ENCODE results near the gene CTNND1.
"Not testable (repeated sequence)": the region's sequence is repeated elsewhere in the genome, so short reads cannot be mapped to it uniquely, and the experiment has no call there.

The CTNND1 gene, protein sequence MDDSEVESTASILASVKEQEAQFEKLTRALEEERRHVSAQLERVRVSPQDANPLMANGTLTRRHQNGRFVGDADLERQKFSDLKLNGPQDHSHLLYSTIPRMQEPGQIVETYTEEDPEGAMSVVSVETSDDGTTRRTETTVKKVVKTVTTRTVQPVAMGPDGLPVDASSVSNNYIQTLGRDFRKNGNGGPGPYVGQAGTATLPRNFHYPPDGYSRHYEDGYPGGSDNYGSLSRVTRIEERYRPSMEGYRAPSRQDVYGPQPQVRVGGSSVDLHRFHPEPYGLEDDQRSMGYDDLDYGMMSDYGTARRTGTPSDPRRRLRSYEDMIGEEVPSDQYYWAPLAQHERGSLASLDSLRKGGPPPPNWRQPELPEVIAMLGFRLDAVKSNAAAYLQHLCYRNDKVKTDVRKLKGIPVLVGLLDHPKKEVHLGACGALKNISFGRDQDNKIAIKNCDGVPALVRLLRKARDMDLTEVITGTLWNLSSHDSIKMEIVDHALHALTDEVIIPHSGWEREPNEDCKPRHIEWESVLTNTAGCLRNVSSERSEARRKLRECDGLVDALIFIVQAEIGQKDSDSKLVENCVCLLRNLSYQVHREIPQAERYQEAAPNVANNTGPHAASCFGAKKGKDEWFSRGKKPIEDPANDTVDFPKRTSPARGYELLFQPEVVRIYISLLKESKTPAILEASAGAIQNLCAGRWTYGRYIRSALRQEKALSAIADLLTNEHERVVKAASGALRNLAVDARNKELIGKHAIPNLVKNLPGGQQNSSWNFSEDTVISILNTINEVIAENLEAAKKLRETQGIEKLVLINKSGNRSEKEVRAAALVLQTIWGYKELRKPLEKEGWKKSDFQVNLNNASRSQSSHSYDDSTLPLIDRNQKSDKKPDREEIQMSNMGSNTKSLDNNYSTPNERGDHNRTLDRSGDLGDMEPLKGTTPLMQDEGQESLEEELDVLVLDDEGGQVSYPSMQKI

DNA sequence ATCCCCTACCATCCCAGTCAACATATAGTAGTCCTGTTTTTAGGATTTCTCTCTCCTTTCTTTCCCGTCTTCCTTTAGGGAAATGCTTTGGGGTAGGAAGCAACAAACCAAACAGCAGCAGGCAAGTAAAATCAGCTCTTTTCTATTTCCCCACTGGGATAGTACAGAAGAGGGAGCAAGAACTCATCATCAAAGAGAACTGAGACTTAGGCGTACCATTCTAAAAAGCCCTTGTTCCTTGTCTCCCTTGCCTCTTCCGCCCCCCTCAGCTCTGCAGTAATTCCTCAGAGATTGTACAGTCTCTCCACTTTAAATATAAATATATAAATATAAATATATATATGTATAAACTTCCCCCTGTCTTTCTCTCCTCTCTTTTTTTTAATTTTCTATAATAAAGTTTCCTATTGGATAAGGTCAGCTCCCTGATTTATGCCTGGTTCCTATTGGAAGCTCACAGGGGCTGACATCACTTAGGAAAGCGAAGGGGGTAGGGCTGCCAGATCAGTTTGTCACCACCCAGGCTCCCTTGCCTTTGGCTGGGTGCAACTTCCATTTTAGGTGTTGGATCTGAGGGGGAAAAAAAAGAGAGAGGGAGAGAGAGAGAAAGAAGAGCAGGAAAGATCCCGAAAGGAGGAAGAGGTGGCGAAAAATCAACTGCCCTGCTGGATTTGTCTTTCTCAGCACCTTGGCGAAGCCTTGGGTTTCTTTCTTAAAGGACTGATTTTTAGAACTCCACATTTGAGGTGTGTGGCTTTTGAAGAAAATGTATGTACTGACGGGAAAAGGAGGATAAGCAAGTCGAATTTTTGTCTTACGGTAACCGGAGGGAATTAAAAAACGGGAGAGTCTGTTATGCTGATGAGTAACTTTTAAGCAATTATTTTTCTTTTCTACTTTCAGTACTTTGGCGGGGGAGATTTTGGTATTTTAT, at the start of gene CTNND1:
Gene CTNND1 (plus strand): TSS at position 502 of the 934 bp plus-strand sequence. CDS start 29,677 bp downstream, outside the sequence.
- Histone ChIP-seq H3K27me3 (ENCODE audit: low read depth) (no peaks in the 10 kb centered on the region), H3K9me3 (no peaks in the 10 kb centered on the region), H3K4me3 (peak within 1 kb of the TSS; percentile 57), H3K4me1 (peaks cover 5% of the 10 kb centered on the region), H3K36me3 (replicated peaks) (no peaks in the 10 kb centered on the region)
- in situ Hi-C loops (cut with MboI; ENCODE audit: low sequenced_read_pairs), result no loop called here
- peak; percentile 89 to 93 for DNase-seq (ENCODE audit: low spot score in 2 of 2)

DNA sequence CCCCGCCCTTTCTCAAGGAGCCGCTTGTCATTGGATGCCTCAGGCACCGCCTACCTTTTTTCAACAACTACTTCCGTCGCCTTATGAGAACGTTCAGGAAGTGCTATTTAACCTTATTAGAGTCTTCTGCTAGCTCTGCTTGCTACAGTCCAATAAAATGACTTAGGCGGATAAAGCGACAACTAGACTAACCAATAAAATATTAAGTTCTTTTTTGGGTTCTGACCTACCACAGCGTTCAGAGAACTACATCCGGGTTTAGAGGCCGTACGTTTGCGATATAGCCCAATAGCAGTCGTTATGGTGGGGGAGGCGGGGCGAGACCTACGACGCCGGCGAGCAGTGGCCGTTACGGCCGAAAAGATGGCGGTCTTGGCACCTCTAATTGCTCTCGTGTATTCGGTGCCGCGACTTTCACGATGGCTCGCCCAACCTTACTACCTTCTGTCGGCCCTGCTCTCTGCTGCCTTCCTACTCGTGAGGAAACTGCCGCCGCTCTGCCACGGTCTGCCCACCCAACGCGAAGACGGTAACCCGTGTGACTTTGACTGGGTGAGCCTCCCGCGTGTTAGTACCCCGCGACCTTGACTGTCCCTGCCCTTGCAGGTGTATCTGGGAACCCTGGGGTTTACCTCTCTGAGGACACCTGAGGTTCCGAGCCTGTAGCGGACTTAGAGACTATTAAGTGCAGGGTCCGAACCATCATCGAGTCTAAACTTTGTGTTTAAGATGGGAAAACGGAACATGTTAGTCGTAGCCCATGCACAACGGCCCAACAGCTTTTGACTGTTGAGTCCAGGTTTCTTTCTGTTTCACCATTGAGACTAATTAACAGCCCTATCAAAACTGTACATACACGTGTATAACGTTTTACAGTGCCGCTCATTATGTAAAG, 49.1 kb upstream of the CTNND1 start, which contains the start of gene TMX2:
Gene TMX2 (plus strand): TSS at position 338 of the 895 bp plus-strand sequence. CDS start 26 bp downstream, at position 364.
- peak; percentile 95 to 99 for DNase-seq (ENCODE audit: low spot score in 2 of 2)
- in situ Hi-C loops (cut with MboI; ENCODE audit: low sequenced_read_pairs), result no loop called here

DNA sequence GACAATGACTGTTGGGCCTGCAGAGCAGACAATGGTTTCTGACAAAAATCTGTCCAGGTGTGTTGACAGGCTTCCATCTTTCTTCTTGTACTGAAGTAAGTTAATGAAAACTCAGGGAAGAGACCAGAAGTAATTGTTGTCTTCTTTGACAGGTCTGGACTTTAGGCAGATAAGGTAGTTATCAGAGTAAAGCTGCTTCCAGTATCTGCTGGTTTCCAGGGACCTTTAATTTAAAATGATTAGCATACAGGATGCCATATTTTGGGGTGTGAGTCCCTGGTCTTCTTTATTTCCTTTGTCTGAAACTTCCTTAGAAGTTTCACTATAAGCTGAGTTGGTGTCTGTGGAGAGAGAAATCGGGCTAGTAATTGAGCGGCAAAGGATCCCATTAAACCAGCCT, 47.8 kb upstream of the CTNND1 start:
- in situ Hi-C loops (cut with MboI; ENCODE audit: low sequenced_read_pairs), result no loop called here
- Histone ChIP-seq H3K4me3 (peak overlapping the region; percentile 87), H3K27me3 (ENCODE audit: low read depth) (no peaks in the 10 kb centered on the region), H3K9me3 (no peaks in the 10 kb centered on the region), H3K36me3 (replicated peaks) (peaks cover 19% of the 10 kb centered on the region), H3K4me1 (peaks cover 11% of the 10 kb centered on the region)
- DNase-seq (ENCODE audit: low spot score in 2 of 2), result no peak

More for the DNA sequence above, 49.1 kb upstream of the CTNND1 start, which contains the start of gene TMX2:
- Histone ChIP-seq H3K4me3 (peak within 1 kb of the TSS; percentile 87), H3K4me1 (peaks cover 11% of the 10 kb centered on the region), H3K27me3 (ENCODE audit: low read depth) (no peaks in the 10 kb centered on the region), H3K36me3 (replicated peaks) (peaks cover 12% of the 10 kb centered on the region), H3K9me3 (no peaks in the 10 kb centered on the region)

DNA sequence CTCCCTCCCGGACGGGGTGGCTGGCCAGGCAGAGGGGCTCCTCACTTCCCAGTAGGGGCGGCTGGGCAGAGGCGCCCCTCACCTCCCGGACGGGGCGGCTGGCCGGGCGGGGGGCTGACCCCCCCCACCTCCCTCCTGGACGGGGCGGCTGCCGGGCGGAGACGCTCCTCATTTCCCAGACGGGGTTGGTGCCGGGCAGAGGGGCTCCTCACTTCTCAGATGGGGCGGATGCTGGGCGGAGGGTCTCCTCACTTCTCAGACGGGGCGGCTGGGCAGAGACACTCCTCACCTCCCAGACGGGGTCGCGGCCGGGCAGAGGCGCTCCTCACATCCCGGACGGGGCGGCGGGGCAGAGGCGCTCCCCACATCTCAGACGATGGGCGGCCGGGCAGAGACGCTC, 44.9 kb upstream of the CTNND1 start:
- H3K4me1 ChIP-seq; H3K27me3 ChIP-seq (ENCODE audit: low read depth); DNase-seq (ENCODE audit: low spot score in 2 of 2); H3K4me3 ChIP-seq; in situ Hi-C loops (cut with MboI; ENCODE audit: low sequenced_read_pairs); H3K9me3 ChIP-seq: not testable (repeated sequence)
- peaks cover 30% of the 10 kb centered on the region for H3K36me3 ChIP-seq (replicated peaks)

DNA sequence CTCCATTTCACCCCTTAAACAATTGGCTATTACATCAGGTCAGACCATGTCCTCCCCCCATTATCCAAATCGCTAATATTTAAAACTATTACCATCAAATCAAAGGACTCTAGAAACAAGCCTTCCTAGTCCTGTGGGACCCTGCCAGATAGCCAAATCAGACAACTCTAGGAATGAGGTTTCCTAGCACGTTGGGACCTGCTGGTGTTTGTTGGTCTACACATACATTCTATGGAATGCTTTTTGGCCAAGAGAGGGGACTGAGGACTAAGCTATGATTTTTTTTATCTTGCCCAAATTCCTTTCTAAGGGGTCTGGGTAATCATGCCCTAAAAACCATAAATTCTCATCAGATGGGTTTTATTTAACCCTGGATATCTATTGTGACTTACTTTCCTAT, 34.4 kb upstream of the CTNND1 start:
- Histone ChIP-seq H3K4me3 (no peak overlapping the region), H3K27me3 (ENCODE audit: low read depth) (no peaks in the 10 kb centered on the region), H3K9me3 (no peaks in the 10 kb centered on the region), H3K36me3 (replicated peaks) (peaks cover 14% of the 10 kb centered on the region), H3K4me1 (peaks cover 20% of the 10 kb centered on the region)
- no peak for DNase-seq (ENCODE audit: low spot score in 2 of 2)
- in situ Hi-C loops (cut with MboI; ENCODE audit: low sequenced_read_pairs), result no loop called here

DNA sequence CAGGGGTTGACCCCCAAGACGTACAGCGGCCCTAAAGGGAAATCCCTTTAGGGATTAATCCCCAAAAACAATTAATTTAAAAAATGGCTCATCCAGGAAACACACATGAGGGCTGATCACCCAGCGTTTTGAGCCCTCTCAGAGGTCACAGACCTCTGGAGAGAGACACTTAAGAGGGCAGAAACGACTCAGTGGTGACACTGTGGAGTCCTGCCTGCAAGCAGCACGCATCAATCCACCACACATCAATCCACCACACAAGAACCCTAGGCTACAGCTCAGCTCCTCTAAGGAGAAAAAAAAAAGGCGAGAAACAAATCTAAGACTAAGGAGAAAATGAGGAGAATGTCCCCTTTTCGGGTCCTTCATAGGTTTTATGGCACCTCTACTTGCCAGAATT, 32.8 kb upstream of the CTNND1 start:
- H3K36me3 ChIP-seq (replicated peaks), result peaks cover 5% of the 10 kb centered on the region
- H3K4me3 ChIP-seq, result no peak overlapping the region
- no peaks in the 10 kb centered on the region for H3K9me3 ChIP-seq
- in situ Hi-C loops (cut with MboI; ENCODE audit: low sequenced_read_pairs), result no loop called here
- H3K4me1 ChIP-seq, result peaks cover 20% of the 10 kb centered on the region
- H3K27me3 ChIP-seq (ENCODE audit: low read depth), result no peaks in the 10 kb centered on the region
- no peak for DNase-seq (ENCODE audit: low spot score in 2 of 2)

DNA sequence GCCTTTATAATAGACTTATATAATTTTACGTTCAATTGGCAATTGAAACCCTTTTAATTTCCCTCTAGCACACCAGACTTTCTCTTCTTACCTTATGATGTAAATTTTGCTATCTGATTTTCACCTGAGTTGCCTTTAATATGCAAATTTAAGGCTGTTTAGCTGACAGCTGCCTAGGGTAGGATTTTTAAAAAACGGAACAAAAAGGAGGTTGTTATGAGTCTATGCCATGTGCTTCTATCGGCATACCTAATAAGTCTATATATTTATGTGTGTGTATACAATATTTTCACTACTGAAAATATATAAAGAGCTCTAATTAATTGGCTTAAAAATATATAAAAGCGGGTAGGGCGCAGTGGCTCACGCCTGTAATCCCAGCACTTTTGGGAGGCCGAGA, 32.1 kb upstream of the CTNND1 start:
- Histone ChIP-seq H3K36me3 (replicated peaks) (no peaks in the 10 kb centered on the region; the same call in none of the 2 replicates), H3K4me1 (peaks cover 20% of the 10 kb centered on the region), H3K27me3 (ENCODE audit: low read depth) (no peaks in the 10 kb centered on the region), H3K4me3 (no peak overlapping the region), H3K9me3 (no peaks in the 10 kb centered on the region)
- in situ Hi-C loops (cut with MboI; ENCODE audit: low sequenced_read_pairs), result no loop called here
- DNase-seq (ENCODE audit: low spot score in 2 of 2), result peak in 1 of 2 experiments; percentile 33

DNA sequence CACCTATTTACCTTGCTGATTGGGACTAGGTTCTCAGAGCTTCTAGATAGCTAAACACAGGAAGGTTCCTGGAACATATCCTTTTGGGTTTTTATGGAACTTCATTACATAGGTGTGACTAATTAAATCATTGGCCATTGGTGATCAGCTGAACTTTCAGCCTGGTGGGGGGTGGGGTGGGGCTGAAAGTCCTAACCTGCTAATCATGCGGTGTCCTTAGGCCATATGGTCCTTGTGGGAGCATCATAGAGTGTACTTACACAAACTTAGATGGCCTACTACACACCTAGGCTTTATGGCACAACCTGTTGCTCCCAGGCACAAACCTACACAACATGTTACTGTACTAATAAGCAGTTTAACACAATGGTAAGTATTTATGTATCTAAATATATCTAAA, 28.9 kb upstream of the CTNND1 start:
- Histone ChIP-seq H3K36me3 (replicated peaks) (peaks cover 8% of the 10 kb centered on the region), H3K9me3 (no peaks in the 10 kb centered on the region), H3K4me3 (no peak overlapping the region), H3K27me3 (ENCODE audit: low read depth) (no peaks in the 10 kb centered on the region), H3K4me1 (peaks cover 16% of the 10 kb centered on the region)
- DNase-seq (ENCODE audit: low spot score in 2 of 2), result no peak
- in situ Hi-C loops (cut with MboI; ENCODE audit: low sequenced_read_pairs), result no loop called here

DNA sequence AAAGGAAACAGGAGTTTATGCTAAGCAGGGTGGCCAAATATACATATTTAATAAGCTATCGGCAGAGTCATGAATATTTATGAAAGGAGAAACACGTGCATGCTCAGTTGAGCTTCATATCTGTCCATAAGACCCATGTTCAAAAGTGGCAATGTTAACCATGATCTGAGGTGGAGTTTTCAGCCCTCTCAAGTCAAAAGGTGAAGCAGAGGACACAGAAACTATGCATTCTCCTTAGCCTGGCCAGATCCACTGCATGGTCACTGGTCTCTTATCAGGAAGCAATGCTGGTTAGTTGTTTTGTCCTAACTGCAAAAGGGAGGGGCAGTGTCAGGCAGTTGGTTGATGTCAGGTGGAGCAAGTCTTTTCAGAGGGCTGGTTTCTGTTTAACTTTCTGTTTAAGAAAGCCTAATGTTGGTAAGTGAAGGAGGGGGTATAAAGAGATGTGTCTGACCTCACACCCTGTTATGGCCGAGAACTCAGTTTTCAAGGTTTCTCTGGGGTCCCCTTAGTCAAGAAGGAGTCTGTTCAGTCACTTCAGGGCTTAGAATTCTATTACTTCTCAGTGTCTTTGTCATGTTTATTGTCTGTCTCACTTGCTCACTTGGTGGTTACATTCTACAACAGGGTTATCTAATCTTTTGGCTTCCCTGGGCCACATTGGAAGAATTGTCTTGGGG, 25.8 kb upstream of the CTNND1 start:
- H3K4me3 ChIP-seq, result no peak overlapping the region
- no peaks in the 10 kb centered on the region for H3K27me3 ChIP-seq (ENCODE audit: low read depth)
- no peak for DNase-seq (ENCODE audit: low spot score in 2 of 2)
- H3K36me3 ChIP-seq (replicated peaks), result peaks cover 25% of the 10 kb centered on the region
- in situ Hi-C loops (cut with MboI; ENCODE audit: low sequenced_read_pairs), result no loop called here
- no peaks in the 10 kb centered on the region for H3K9me3 ChIP-seq
- no peaks in the 10 kb centered on the region; the same call in 1 of the 2 replicates for H3K4me1 ChIP-seq

DNA sequence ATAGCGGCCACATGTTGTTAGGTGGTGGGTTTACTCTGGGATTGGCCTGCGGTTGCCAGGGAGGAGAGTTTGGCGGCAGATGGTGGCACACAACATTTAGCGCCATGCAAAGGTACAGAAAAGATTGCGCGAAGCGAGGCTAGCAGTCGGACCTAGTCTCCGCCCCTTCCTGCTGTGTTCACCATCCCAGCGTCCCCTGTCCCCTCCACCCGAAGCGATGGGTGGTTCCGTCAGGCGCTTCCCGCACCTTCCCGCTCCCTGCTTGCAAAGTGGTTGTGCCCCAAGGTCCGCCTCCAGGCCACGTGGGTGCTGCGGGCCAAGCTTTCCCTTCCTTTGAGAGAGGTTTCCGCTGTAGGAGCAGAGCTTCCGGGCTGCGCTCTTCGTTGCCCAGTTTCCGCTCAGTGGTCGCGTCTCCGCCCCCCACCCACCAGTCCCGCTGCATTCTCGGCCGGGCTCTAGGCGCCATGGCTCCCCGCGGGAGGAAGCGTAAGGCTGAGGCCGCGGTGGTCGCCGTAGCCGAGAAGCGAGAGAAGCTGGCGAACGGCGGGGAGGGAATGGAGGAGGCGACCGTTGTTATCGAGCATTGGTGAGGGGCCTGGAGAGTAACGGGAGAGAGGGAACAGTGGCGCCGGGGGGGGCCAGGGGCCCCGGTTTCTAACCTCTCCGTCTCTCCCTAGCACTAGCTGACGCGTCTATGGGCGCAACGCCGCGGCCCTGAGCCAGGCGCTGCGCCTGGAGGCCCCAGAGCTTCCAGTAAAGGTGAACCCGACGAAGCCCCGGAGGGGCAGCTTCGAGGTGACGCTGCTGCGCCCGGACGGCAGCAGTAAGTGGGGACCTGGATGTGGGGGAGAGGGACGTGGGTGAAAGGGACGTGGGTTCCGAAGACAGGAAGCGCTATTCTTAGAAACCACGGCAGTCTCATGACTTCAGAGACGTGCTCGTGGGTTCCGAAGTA, 20.2 kb upstream of the CTNND1 start, which contains the start of gene SELENOH:
Gene SELENOH (plus strand): TSS at position 360 of the 955 bp plus-strand sequence. CDS start 105 bp downstream, at position 465.
- Histone ChIP-seq H3K4me3 (peak within 1 kb of the TSS; percentile 93), H3K36me3 (replicated peaks) (peaks cover 52% of the 10 kb centered on the region), H3K27me3 (ENCODE audit: low read depth) (no peaks in the 10 kb centered on the region), H3K9me3 (no peaks in the 10 kb centered on the region), H3K4me1 (peaks cover 4% of the 10 kb centered on the region)
- in situ Hi-C loops (cut with MboI; ENCODE audit: low sequenced_read_pairs), result no loop called here
- DNase-seq (ENCODE audit: low spot score in 2 of 2), result peak; percentile 97 to 98

DNA sequence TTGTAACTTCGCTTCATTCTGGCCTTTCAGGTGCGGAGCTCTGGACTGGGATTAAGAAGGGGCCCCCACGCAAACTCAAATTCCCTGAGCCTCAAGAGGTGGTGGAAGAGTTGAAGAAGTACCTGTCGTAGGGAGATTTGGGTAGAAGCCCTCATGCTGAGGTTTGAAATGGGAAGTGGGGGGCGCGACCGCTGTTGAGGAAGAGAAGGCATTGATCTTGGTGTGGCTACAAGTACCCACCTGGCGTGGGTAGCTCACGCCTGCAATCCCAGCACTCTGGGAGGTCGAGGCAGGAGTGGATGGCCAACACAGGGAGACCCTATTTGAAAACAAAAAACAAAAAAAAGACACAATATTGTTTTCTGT, 19.5 kb upstream of the CTNND1 start:
- no peaks in the 10 kb centered on the region for H3K9me3 ChIP-seq
- H3K4me3 ChIP-seq, result peak overlapping the region; percentile 93
- in situ Hi-C loops (cut with MboI; ENCODE audit: low sequenced_read_pairs), result no loop called here
- peaks cover 52% of the 10 kb centered on the region for H3K36me3 ChIP-seq (replicated peaks)
- DNase-seq (ENCODE audit: low spot score in 2 of 2), result no peak
- peaks cover 4% of the 10 kb centered on the region for H3K4me1 ChIP-seq
- H3K27me3 ChIP-seq (ENCODE audit: low read depth), result no peaks in the 10 kb centered on the region
